H9 (cell line): ENCODE data around the gene SSBP3. TPM values are rescaled to one million over a fixed set of nuclear protein-coding genes. Genes with fewer than 3 reads are reported as not detected.

Source experiments
- DNase-seq: peaks from one replicate; pipeline ENCODE4 v3.0.0-alpha.2; 2017
- H2AFZ ChIP-seq: one replicate; pipeline ENCODE4 v1.6.1; 2013; ENCODE audit warnings: mild to moderate bottlenecking, low read length, control low read depth, moderate library complexity
- H2AK5ac ChIP-seq: 2 replicates; pipeline ENCODE4 v1.6.1; 2013; ENCODE audit warnings: low read length, control low read depth, mixed read lengths; ENCODE audit not compliant: insufficient read length
- H2BK120ac ChIP-seq: one replicate; pipeline ENCODE4 v1.6.1; 2013; ENCODE audit warnings: low read depth, mild to moderate bottlenecking, low read length, control low read depth, inconsistent platforms; ENCODE audit not compliant: poor library complexity, severe bottlenecking
- H2BK12ac ChIP-seq: 2 replicates; pipeline ENCODE4 v1.6.1; 2013; ENCODE audit warnings: low read length, control low read depth, mixed read lengths, low read depth; ENCODE audit not compliant: insufficient read length
- H2BK15ac ChIP-seq: 2 replicates; pipeline ENCODE4 v1.6.1; 2013; ENCODE audit warnings: low read depth, low read length, control low read depth
- H2BK20ac ChIP-seq: one replicate; pipeline ENCODE4 v1.6.1; 2013; ENCODE audit warnings: low read depth, mild to moderate bottlenecking, low read length, control low read depth, inconsistent platforms; ENCODE audit not compliant: poor library complexity, severe bottlenecking
- H2BK5ac ChIP-seq: 2 replicates; pipeline ENCODE4 v1.6.1; 2013; ENCODE audit warnings: low read length, control low read depth, mixed read lengths; ENCODE audit not compliant: insufficient read length
- H3K14ac ChIP-seq: 2 replicates; pipeline ENCODE4 v1.6.1; 2013; ENCODE audit warnings: low read length, control low read depth; ENCODE audit not compliant: insufficient read depth
- H3K18ac ChIP-seq: 2 replicates; pipeline ENCODE4 v1.6.1; 2013; ENCODE audit warnings: low read depth, mild to moderate bottlenecking, mixed read lengths, low read length, control low read depth; ENCODE audit not compliant: insufficient read length
- H3K23ac ChIP-seq: 2 replicates; pipeline ENCODE4 v1.6.1; 2013; ENCODE audit warnings: low read length, control low read depth, mixed read lengths, low read depth; ENCODE audit not compliant: insufficient read length
- H3K23me2 ChIP-seq: 2 replicates; pipeline ENCODE4 v1.6.1; 2013; ENCODE audit warnings: low read depth, mild to moderate bottlenecking, mixed read lengths, low read length, control low read depth; ENCODE audit not compliant: insufficient read length, poor library complexity, severe bottlenecking
- H3K27ac ChIP-seq: 2 replicates; pipeline ENCODE4 v1.5.1; 2013; ENCODE audit warnings: low read length, control low read depth, mixed read lengths, low read depth; ENCODE audit not compliant: insufficient read length
- H3K27me3 ChIP-seq: 2 replicates; pipeline ENCODE4 v1.6.1; 2013; ENCODE audit warnings: low read length, control low read depth, inconsistent platforms; ENCODE audit not compliant: insufficient read depth
- H3K4ac ChIP-seq: 2 replicates; pipeline ENCODE4 v1.6.1; 2013; ENCODE audit warnings: low read depth, mild to moderate bottlenecking, control low read depth, inconsistent platforms, low read length, moderate library complexity
- H3K4me1 ChIP-seq: 2 replicates; pipeline ENCODE4 v1.6.1; 2013; ENCODE audit warnings: low read length, control low read depth, inconsistent platforms; ENCODE audit not compliant: insufficient read depth
- H3K4me2 ChIP-seq: 2 replicates; pipeline ENCODE4 v1.6.1; 2013; ENCODE audit warnings: low read length, control low read depth, mixed read lengths; ENCODE audit not compliant: insufficient read length, insufficient read depth
- H3K56ac ChIP-seq: 2 replicates; pipeline ENCODE4 v1.6.1; 2013; ENCODE audit warnings: low read depth, mild to moderate bottlenecking, mixed read lengths, low read length, control low read depth; ENCODE audit not compliant: insufficient read length
- H3K79me1 ChIP-seq: 2 replicates; pipeline ENCODE4 v1.6.1; 2013; ENCODE audit warnings: low read depth, mild to moderate bottlenecking, moderate library complexity, low read length, control low read depth, inconsistent platforms; ENCODE audit not compliant: insufficient read depth, poor library complexity, severe bottlenecking
- H3K79me2 ChIP-seq: 2 replicates; pipeline ENCODE4 v1.6.1; 2013; ENCODE audit warnings: low read length, control low read depth, inconsistent platforms; ENCODE audit not compliant: insufficient read depth
- H3K9ac ChIP-seq: 2 replicates; pipeline ENCODE4 v1.6.1; 2013; ENCODE audit warnings: low read length, control low read depth, mixed read lengths; ENCODE audit not compliant: insufficient read length; ENCODE audit errors: extremely low read depth
- H3K9me3 ChIP-seq: one replicate; pipeline ENCODE4 v1.6.1; 2013; ENCODE audit warnings: low read depth, low read length, inconsistent platforms; ENCODE audit not compliant: control insufficient read depth
- H3T11ph ChIP-seq: one replicate; pipeline ENCODE4 v1.6.1; 2013; ENCODE audit warnings: mild to moderate bottlenecking, low read length, control low read depth, inconsistent platforms
- H4K20me1 ChIP-seq: one replicate; pipeline ENCODE4 v1.6.1; 2013; ENCODE audit not compliant: control insufficient read depth, insufficient read length, insufficient read depth
- H4K5ac ChIP-seq: 2 replicates; pipeline ENCODE4 v1.6.1; 2013; ENCODE audit warnings: low read depth, mild to moderate bottlenecking, mixed read lengths, low read length, control low read depth; ENCODE audit not compliant: insufficient read length
- H4K8ac ChIP-seq: replicated peaks from 2 replicates; pipeline ENCODE4 v1.6.1; 2013; ENCODE audit warnings: low read length, control low read depth, mixed read lengths, low read depth; ENCODE audit not compliant: insufficient read length
- H4K91ac ChIP-seq: 2 replicates; pipeline ENCODE4 v1.6.1; 2013; ENCODE audit warnings: low read depth, mild to moderate bottlenecking, moderate library complexity, mixed read lengths, low read length, control low read depth; ENCODE audit not compliant: insufficient read length
- H3K27ac Mint-ChIP-seq, 3 experiments: 2 replicates in 2 of 3; 3 replicates in 1 of 3; pipeline ENCODE4 v1.8.0; 2020 to 2021; ENCODE audit warnings: mixed read lengths in 3 of 3, mild to moderate bottlenecking in 1 of 3, moderate library complexity in 1 of 3
- H3K27me3 Mint-ChIP-seq: 2 replicates; pipeline ENCODE4 v1.8.0; 2021; ENCODE audit warnings: low read depth, mild to moderate bottlenecking, moderate library complexity, mixed read lengths
- H3K36me3 Mint-ChIP-seq, 3 experiments: 2 replicates in 2 of 3; 3 replicates in 1 of 3; pipeline ENCODE4 v1.8.0; 2020 to 2021; ENCODE audit warnings: low read depth in 3 of 3, mixed read lengths in 3 of 3; ENCODE audit not compliant: insufficient read depth in 1 of 3
- H3K4me1 Mint-ChIP-seq, 2 experiments: 2 replicates each; pipeline ENCODE4 v1.8.0; 2020; ENCODE audit warnings: mixed read lengths in 2 of 2
- H3K4me3 Mint-ChIP-seq, 2 experiments: 2 replicates in 1 of 2; 3 replicates in 1 of 2; pipeline ENCODE4 v1.8.0; 2020 to 2021; ENCODE audit warnings: mild to moderate bottlenecking in 2 of 2, mixed read lengths in 2 of 2, moderate library complexity in 1 of 2
- H3K9me3 Mint-ChIP-seq, 2 experiments: 2 replicates in 1 of 2; 3 replicates in 1 of 2; pipeline ENCODE4 v1.8.0; 2020; ENCODE audit warnings: mild to moderate bottlenecking in 2 of 2, mixed read lengths in 2 of 2, moderate library complexity in 1 of 2
- CTCF ChIP-seq: fragments of 200-600 bp; sonication (generic); conservative IDR thresholded peaks from 3 replicates; pipeline ENCODE4 v1.8.0; 2021; ENCODE audit warnings: antibody characterized with exemption, mild to moderate bottlenecking
- WGBS: extraction: QIAGEN DNeasy Blood & Tissue Kit; methylation state at CpG from one replicate; pipeline ENCODE4 v1.1.7; 2013; ENCODE audit warnings: missing lambda C conversion rate, low lambda C conversion rate, mixed read lengths; ENCODE audit not compliant: insufficient read length; ENCODE audit errors: extremely low coverage; 5-methylcytosine and 5-hydroxymethylcytosine counted together
- total RNA-seq: library from RNA; stranded (reverse); gene quantifications from 2 replicates; pipeline ENCODE4 v1.2.1, GENCODE V29; 2021

Gene SSBP3
- total RNA-seq, 1 experiment from 2014 or later: 126 TPM

- H3K4me1 Mint-ChIP-seq: peaks cover 40 to 43% of the 10 kb centered on the region in 2 experiments
- no CpG with 5 or more reads among the region's 16 CpGs for WGBS
Measured at GRCh38 chr1:54282101-54282847, 123.9 kb downstream of the SSBP3 start.

More at GRCh38 chr1:54282101-54282847, 123.9 kb downstream of the SSBP3 start:
- H3K23me2 ChIP-seq: no peaks in the 10 kb centered on the region
- Mint-ChIP-seq H3K36me3 (peaks cover 11 to 20% (median 13%) of the 10 kb centered on the region in 3 experiments; a peak in 6 of 7 replicates), H3K9me3 (no peaks in the 10 kb centered on the region), H3K27ac (peak overlapping the region; percentile 25 to 72 (median 59); a peak in 3 of 7 replicates), H3K27me3 (no peaks in the 10 kb centered on the region), H3K4me3 (no peak overlapping the region)
- peaks cover 19% of the 10 kb centered on the region for H3K4me1 ChIP-seq
- no peak overlapping the region for H3K23ac ChIP-seq
- no peak overlapping the region for H2BK15ac ChIP-seq
- no peak overlapping the region for H3K18ac ChIP-seq
- no peak overlapping the region for H3K27ac ChIP-seq
- no peak overlapping the region for H3K56ac ChIP-seq
- no peaks in the 10 kb centered on the region for H3K79me1 ChIP-seq
- no peaks in the 10 kb centered on the region; the same call in 1 of the 2 replicates for H3K79me2 ChIP-seq
- no peak overlapping the region for H4K8ac ChIP-seq
- no peak overlapping the region for H3K9ac ChIP-seq
- no peak for DNase-seq
- H3K9me3 ChIP-seq: no peaks in the 10 kb centered on the region
- no peak overlapping the region for H3T11ph ChIP-seq
- no peak overlapping the region for H3K4ac ChIP-seq
- no peak overlapping the region for H4K5ac ChIP-seq
- H2BK5ac ChIP-seq: no peak overlapping the region
- H3K4me2 ChIP-seq: no peak overlapping the region
- H4K20me1 ChIP-seq: no peaks in the 10 kb centered on the region
- H4K91ac ChIP-seq: no peak overlapping the region
- H2BK120ac ChIP-seq: no peak overlapping the region
- H2BK20ac ChIP-seq: no peak overlapping the region
- no peak overlapping the region for H3K14ac ChIP-seq
- no peaks in the 10 kb centered on the region for H3K27me3 ChIP-seq
- TF ChIP-seq CTCF: no peak
- no peak overlapping the region for H2AFZ ChIP-seq
- H2BK12ac ChIP-seq: no peak overlapping the region
- no peak overlapping the region for H2AK5ac ChIP-seq
